ENCODE data around the gene TEX30.

GRCh38 chr13:102776271-102776670, 2.7 kb upstream of the TEX30 start:
- TF ChIP-seq CTCF (IDR thresholded peaks at IDR 0.05): no peak
- no peak for TF ChIP-seq POLR2A (IDR thresholded peaks at IDR 0.05)

Measured in uterus (tissue), 2 donors.